HG03354 (cell line): Measurements from ENCODE around the gene TNPO1.
A peak's percentile ranks its signal among the peaks of the same experiment; 100 is the strongest.

Source experiments
- ATAC-seq: cut with Tn5 transposase; IDR thresholded peaks from one replicate; pipeline ENCODE4 v1.9.1; 2021; ENCODE audit warnings: mild to moderate bottlenecking; ENCODE audit not compliant: unreplicated experiment, poor library complexity, severe bottlenecking

TNPO1 gene

DNA sequence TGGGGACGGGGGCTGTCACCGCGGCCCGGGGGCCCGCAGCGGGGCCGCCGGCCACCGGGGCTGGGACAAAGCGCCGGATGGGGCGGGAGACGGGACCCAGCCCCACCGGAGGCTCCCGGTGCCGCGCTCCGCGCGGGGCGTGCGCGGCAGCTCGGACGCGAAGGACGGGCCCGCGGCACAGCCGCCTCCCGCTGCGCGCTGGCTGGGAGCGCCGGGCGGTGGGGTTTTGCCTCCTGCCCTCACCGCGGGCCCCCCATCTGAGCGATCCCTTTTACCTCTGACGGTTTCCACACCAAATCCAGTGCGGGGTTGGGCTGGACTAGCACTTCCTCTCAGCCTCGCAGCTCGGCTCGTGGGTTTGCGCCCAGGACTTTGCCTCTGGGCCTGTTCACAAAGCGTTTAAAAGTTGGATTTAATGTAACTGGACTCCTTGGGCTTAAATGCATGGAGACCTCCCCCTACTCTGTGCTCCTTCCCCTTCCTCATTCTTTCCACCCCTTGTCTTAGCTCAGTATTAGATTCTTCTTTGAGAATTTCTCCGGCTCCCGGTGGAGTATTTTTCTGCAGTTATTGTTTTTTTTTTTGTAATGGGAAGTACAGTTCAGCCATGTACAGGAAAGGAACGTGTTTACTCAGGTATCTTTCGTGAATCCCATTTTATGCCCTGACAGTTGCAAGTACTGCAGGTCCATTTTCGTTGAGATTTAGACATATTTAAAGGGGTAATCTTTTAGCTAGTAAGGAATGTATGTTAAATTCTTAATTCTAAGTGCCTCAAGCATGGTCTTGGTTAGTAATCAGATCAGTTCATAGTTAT lies 140.1 kb downstream of the TNPO1 start:
- peak; percentile 50 for ATAC-seq

DNA sequence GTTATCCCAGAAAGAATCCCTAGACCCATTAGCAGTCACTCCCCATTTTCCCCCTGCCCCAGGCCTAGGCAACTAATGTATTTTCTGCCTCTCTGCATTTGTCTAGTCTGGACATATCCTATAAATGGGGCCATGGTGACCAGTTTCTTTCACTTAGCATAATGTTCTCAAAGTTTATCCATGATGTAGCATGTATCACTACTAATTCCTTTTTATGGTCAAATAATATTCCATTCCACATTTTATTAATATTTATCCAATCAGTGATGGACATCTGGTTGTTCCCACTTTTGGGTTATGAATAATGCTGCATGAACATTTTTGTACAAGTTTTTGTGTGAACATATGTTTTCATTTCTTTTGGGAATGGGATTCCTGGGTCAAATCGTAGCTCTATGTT lies 140.9 kb downstream of the TNPO1 start:
- ATAC-seq = no peak

DNA sequence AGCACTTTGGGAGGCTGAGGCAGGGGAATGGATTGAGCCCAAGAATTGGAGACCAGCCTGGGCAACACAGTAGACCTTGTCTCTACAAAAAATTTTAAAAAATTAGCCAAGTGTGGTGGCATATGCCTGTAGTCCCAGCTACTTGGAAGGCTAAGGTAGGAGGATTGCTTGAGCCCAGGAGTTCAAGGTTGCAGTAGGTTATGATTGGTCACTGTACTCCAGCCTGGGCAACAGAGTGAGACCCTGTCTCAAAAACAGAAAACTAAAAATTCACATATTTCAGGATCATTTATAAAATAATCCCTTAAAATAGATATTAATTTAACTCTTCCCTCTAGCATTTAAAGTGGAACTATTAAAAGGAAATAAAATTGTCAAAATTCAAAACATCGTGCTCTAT lies 142.8 kb downstream of the TNPO1 start:
- ATAC-seq = no peak
